HEK293 (cell line): ENCODE data around the gene FIBP.

ENCODE experiments used
- CTCF ChIA-PET: fragments of 350-600 bp; formaldehyde crosslinking; extraction: SDS; loops from one replicate; lab custom pipeline; 2021; ENCODE audit warnings: antibody characterized with exemption; lab: Yijun Ruan, JAX
- POLR2A ChIA-PET: fragments of 300-600 bp; formaldehyde crosslinking; extraction: SDS; loops from one replicate; lab custom pipeline; 2020; ENCODE audit warnings: antibody characterized with exemption, inconsistent platforms; lab: Yijun Ruan, JAX
- H3K27ac ChIP-seq: fragments of 200-500 bp; sonication (Bioruptor generic); 2 replicates; pipeline ENCODE4 v1.5.1; 2014; ENCODE audit warnings: low read depth, low read length, control low read depth, inconsistent platforms; ENCODE audit errors: extremely low read depth
- H3K36me3 ChIP-seq, 2 experiments: fragments of 200-500 bp in 1 of 2; sonication (Bioruptor generic) in 1 of 2; 1 replicate in 1 of 2; 2 replicates in 1 of 2; pipeline ENCODE4 v1.5.1; 2014 to 2017; ENCODE audit warnings: inconsistent platforms in 2 of 2, low read length in 2 of 2; ENCODE audit not compliant: control insufficient read depth in 2 of 2, insufficient read depth in 1 of 2
- H3K4me1 ChIP-seq: fragments of 200-500 bp; sonication (Bioruptor generic); 2 replicates; pipeline ENCODE4 v1.5.1; 2014; ENCODE audit warnings: mild to moderate bottlenecking, low read length, inconsistent platforms; ENCODE audit not compliant: control insufficient read depth, insufficient read depth
- H3K4me3 ChIP-seq: 2 replicates; pipeline ENCODE4 v1.5.1; 2011; ENCODE audit warnings: low read depth, mild to moderate bottlenecking, control low read depth, low read length, moderate library complexity
- H3K9me3 ChIP-seq: fragments of 200-500 bp; sonication (Bioruptor generic); 2 replicates; pipeline ENCODE4 v1.5.1; 2014; ENCODE audit warnings: low read depth, low read length, inconsistent platforms; ENCODE audit not compliant: control insufficient read depth, insufficient read depth
- FEZF1 ChIP-seq: fragments of 450-650 bp; formaldehyde crosslinking; IDR thresholded peaks from 2 replicates; pipeline ENCODE4 v1.5.1; 2016; ENCODE audit warnings: missing biosample characterization, missing genetic modification characterization
- GLIS1 ChIP-seq: fragments of 450-650 bp; formaldehyde crosslinking; IDR thresholded peaks from 2 replicates; pipeline ENCODE4 v1.5.1; 2016; ENCODE audit warnings: missing biosample characterization, missing genetic modification characterization
- HOXD13 ChIP-seq: sonication (generic); formaldehyde crosslinking; IDR thresholded peaks from 2 replicates; pipeline ENCODE4 v1.8.0; 2022; ENCODE audit warnings: missing genetic modification reagents, borderline replicate concordance
- KLF7 ChIP-seq: fragments of 450-650 bp; formaldehyde crosslinking; IDR thresholded peaks from 2 replicates; pipeline ENCODE4 v1.5.1; 2016; ENCODE audit warnings: missing biosample characterization, missing genetic modification characterization, borderline replicate concordance
- KLF8 ChIP-seq: fragments of 450-650 bp; formaldehyde crosslinking; IDR thresholded peaks from 2 replicates; pipeline ENCODE4 v1.5.1; 2016; ENCODE audit warnings: missing biosample characterization, missing genetic modification characterization
- MYNN ChIP-seq: fragments of 450-650 bp; formaldehyde crosslinking; IDR thresholded peaks from 2 replicates; pipeline ENCODE4 v1.5.1; 2016; ENCODE audit warnings: missing biosample characterization, missing genetic modification characterization, borderline replicate concordance
- OVOL3 ChIP-seq: fragments of 450-650 bp; formaldehyde crosslinking; IDR thresholded peaks from 2 replicates; pipeline ENCODE4 v1.5.1; 2016; ENCODE audit warnings: missing biosample characterization, missing genetic modification characterization
- SETDB1 ChIP-seq: IDR thresholded peaks from one replicate; pipeline ENCODE4 v1.6.1; 2017; ENCODE audit warnings: mild to moderate bottlenecking, low read length, moderate library complexity, mixed read lengths; ENCODE audit not compliant: insufficient read length
- SP2 ChIP-seq: fragments of 450-650 bp; formaldehyde crosslinking; IDR thresholded peaks from 2 replicates; pipeline ENCODE4 v1.5.1; 2016; ENCODE audit warnings: missing biosample characterization, missing genetic modification characterization
- SP3 ChIP-seq: fragments of 450-650 bp; formaldehyde crosslinking; IDR thresholded peaks from 2 replicates; pipeline ENCODE4 v1.5.1; 2016; ENCODE audit warnings: missing biosample characterization, missing genetic modification characterization
- TRIM28 ChIP-seq: IDR thresholded peaks from 2 replicates; pipeline ENCODE4 v1.6.1; 2011; ENCODE audit warnings: low read length, control low read depth, borderline replicate concordance
- YY1 ChIP-seq: fragments of 450-650 bp; formaldehyde crosslinking; IDR thresholded peaks from 2 replicates; pipeline ENCODE4 v1.5.1; 2018; ENCODE audit warnings: missing biosample characterization, missing genetic modification characterization
- ZBTB1 ChIP-seq: fragments of 450-650 bp; formaldehyde crosslinking; IDR thresholded peaks from 2 replicates; pipeline ENCODE4 v1.5.1; 2016; ENCODE audit warnings: missing biosample characterization, missing genetic modification characterization
- ZBTB8A ChIP-seq: fragments of 450-650 bp; formaldehyde crosslinking; IDR thresholded peaks from 2 replicates; pipeline ENCODE4 v1.5.1; 2016; ENCODE audit warnings: missing biosample characterization, missing genetic modification characterization
- ZFHX2 ChIP-seq: fragments of 450-650 bp; formaldehyde crosslinking; conservative IDR thresholded peaks from 2 replicates; pipeline ENCODE4 v1.5.1; 2016; ENCODE audit warnings: missing biosample characterization, missing genetic modification characterization
- ZNF16 ChIP-seq: fragments of 450-650 bp; formaldehyde crosslinking; IDR thresholded peaks from 2 replicates; pipeline ENCODE4 v1.5.1; 2016; ENCODE audit warnings: low read depth, missing biosample characterization, missing genetic modification characterization
- ZNF174 ChIP-seq: fragments of 450-650 bp; formaldehyde crosslinking; IDR thresholded peaks from 2 replicates; pipeline ENCODE4 v1.5.0; 2017; ENCODE audit warnings: missing biosample characterization, mild to moderate bottlenecking, missing genetic modification characterization
- ZNF2 ChIP-seq: fragments of 450-650 bp; formaldehyde crosslinking; IDR thresholded peaks from 2 replicates; pipeline ENCODE4 v1.5.1; 2016; ENCODE audit warnings: missing biosample characterization, missing genetic modification characterization
- ZNF214 ChIP-seq: fragments of 450-650 bp; formaldehyde crosslinking; IDR thresholded peaks from 2 replicates; pipeline ENCODE4 v1.5.1; 2017; ENCODE audit warnings: missing biosample characterization, mild to moderate bottlenecking, missing genetic modification characterization, borderline replicate concordance
- ZNF324 ChIP-seq: fragments of 450-650 bp; formaldehyde crosslinking; IDR thresholded peaks from 2 replicates; pipeline ENCODE4 v1.5.1; 2016; ENCODE audit warnings: missing biosample characterization, missing genetic modification characterization
- ZNF335 ChIP-seq: fragments of 450-650 bp; formaldehyde crosslinking; conservative IDR thresholded peaks from 2 replicates; pipeline ENCODE4 v1.5.1; 2016; ENCODE audit warnings: missing biosample characterization, missing genetic modification characterization
- ZNF624 ChIP-seq: fragments of 450-650 bp; formaldehyde crosslinking; IDR thresholded peaks from 2 replicates; pipeline ENCODE4 v1.5.1; 2017; ENCODE audit warnings: missing biosample characterization, missing genetic modification characterization
- ZNF677 ChIP-seq: fragments of 450-650 bp; IDR thresholded peaks from 2 replicates; pipeline ENCODE4 v1.5.0; 2018; ENCODE audit warnings: missing biosample characterization, mild to moderate bottlenecking, missing genetic modification characterization, moderate library complexity
- ZNF707 ChIP-seq: fragments of 450-650 bp; formaldehyde crosslinking; IDR thresholded peaks from 2 replicates; pipeline ENCODE4 v1.5.1; 2016; ENCODE audit warnings: missing biosample characterization, missing genetic modification characterization
- ZNF747 ChIP-seq: fragments of 450-650 bp; formaldehyde crosslinking; IDR thresholded peaks from 2 replicates; pipeline ENCODE4 v1.5.1; 2016; ENCODE audit warnings: missing biosample characterization, missing genetic modification characterization
- ZNF791 ChIP-seq: fragments of 450-650 bp; formaldehyde crosslinking; IDR thresholded peaks from 2 replicates; pipeline ENCODE4 v1.5.1; 2016; ENCODE audit warnings: missing biosample characterization, missing genetic modification characterization
- ZNF792 ChIP-seq: fragments of 450-650 bp; formaldehyde crosslinking; IDR thresholded peaks from 2 replicates; pipeline ENCODE4 v1.5.1; 2016; ENCODE audit warnings: missing biosample characterization, missing genetic modification characterization
- TF ChIP-seq, protein P1 (sequence below): fragments of 450-650 bp; formaldehyde crosslinking; IDR thresholded peaks from 2 replicates; pipeline ENCODE4 v1.5.1; 2016; ENCODE audit warnings: missing biosample characterization, missing genetic modification characterization
- TF ChIP-seq, protein P2 (sequence below): fragments of 450-650 bp; formaldehyde crosslinking; optimal IDR thresholded peaks from 2 replicates; pipeline ENCODE3; 2016; ENCODE audit warnings: missing biosample characterization, mild to moderate bottlenecking, missing genetic modification characterization
- TF ChIP-seq, protein P3 (sequence below): fragments of 450-650 bp; formaldehyde crosslinking; IDR thresholded peaks from 2 replicates; pipeline ENCODE4 v1.5.1; 2016; ENCODE audit warnings: missing biosample characterization, missing genetic modification characterization

Gene FIBP

DNA sequence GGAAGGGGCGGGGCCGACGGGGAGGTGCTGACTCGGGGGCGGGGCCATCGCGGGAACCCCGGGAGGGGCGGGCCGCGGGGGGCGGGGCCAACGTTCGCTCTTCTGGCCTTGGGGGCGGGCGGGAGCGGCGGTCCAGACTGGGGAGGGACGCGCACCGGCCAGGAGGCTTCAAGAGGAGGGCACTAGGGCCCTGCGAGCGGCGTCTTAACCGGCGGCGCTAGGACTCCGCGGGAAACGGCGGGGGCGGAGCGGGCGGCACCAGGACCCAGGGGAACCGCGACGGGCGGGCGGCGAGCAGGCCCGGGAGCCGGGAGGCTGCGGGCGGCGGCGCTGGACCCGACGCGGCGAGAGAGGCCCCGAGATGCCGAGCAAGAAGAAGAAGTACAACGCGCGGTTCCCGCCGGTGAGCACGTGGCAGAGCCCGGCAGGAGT is 30.9 kb upstream of the FIBP start, which contains the start of gene DRAP1 (continued):
- TF ChIP-seq, protein P1, sequence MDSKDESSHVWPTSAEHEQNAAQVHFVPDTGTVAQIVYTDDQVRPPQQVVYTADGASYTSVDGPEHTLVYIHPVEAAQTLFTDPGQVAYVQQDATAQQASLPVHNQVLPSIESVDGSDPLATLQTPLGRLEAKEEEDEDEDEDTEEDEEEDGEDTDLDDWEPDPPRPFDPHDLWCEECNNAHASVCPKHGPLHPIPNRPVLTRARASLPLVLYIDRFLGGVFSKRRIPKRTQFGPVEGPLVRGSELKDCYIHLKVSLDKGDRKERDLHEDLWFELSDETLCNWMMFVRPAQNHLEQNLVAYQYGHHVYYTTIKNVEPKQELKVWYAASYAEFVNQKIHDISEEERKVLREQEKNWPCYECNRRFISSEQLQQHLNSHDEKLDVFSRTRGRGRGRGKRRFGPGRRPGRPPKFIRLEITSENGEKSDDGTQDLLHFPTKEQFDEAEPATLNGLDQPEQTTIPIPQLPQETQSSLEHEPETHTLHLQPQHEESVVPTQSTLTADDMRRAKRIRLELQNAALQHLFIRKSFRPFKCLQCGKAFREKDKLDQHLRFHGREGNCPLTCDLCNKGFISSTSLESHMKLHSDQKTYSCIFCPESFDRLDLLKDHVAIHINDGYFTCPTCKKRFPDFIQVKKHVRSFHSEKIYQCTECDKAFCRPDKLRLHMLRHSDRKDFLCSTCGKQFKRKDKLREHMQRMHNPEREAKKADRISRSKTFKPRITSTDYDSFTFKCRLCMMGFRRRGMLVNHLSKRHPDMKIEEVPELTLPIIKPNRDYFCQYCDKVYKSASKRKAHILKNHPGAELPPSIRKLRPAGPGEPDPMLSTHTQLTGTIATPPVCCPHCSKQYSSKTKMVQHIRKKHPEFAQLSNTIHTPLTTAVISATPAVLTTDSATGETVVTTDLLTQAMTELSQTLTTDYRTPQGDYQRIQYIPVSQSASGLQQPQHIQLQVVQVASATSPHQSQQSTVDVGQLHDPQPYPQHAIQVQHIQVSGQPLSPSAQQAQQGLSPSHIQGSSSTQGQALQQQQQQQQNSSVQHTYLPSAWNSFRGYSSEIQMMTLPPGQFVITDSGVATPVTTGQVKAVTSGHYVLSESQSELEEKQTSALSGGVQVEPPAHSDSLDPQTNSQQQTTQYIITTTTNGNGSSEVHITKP (tag by site-specific recombination), result peak; percentile 75
- no peak for TF ChIP-seq ZNF16
- peak; percentile 85 for TF ChIP-seq ZNF677 (tag by site-specific recombination)
- TF ChIP-seq ZNF792 (tag by site-specific recombination), result no peak
- TF ChIP-seq SETDB1, result no peak
- no peak for TF ChIP-seq ZNF624
- no peak for TF ChIP-seq TRIM28
- no peak for TF ChIP-seq ZNF2 (tag by site-specific recombination)
- TF ChIP-seq ZNF747, result no peak
- peak; percentile 92 for TF ChIP-seq ZNF174 (tag by site-specific recombination)
- TF ChIP-seq SP3 (tag by site-specific recombination), result peak; percentile 65
- no peak for TF ChIP-seq OVOL3 (tag by site-specific recombination)
- peak; percentile 89 for TF ChIP-seq ZNF324 (tag by site-specific recombination)
- TF ChIP-seq ZNF214 (tag by site-specific recombination), result no peak
- TF ChIP-seq ZNF707, result no peak
- TF ChIP-seq FEZF1 (tag by site-specific recombination), result no peak
- no peak for TF ChIP-seq ZNF791 (tag by site-specific recombination)
- no peak for TF ChIP-seq MYNN (tag by site-specific recombination)

DNA sequence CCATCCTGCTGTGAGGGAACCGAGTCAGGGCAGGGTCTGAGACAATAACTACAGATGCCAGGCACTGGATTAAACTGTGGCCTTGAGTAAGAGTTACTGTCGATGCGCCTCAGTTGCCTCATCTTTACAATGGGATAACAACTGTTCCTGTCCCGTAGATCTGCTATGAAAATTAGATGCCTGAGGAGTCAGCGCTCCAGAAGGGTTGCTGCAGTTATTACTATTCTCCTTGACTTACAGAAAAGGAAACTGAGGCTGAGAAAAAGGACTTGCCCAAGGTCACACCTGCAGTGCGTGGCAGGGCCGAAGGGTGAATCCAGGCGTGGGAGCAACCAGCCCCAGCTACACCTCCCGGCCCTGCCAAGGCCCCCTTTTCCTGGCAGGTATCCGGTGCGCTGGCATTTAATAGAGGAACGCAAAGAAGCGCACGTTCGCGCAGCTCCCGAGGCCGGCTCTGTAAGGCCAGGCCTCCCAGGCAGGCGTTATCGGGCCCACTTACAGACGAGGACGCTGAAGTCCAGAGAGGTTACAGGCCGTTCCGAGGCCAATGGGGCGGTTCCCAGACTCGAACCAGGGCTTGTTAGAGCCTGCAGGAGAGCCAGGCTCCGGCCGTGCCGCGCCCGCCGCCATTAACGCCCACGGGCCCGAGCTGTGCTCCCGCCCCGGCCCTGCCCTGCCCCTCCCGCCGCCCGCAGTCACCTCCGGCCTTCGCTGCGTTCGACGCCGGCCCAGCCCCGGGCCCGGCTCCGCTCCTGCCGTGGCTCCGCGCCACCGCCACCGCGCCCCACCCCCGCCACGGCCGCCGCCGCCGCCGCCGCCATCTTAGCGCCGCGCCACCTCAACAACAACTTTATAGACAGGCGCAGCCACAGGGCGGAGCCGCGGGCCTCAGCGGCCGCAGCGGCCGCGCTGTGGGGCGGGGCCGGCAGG is 30.2 kb upstream of the FIBP start, which contains the start of gene C11orf68:
Gene C11orf68 (minus strand): TSS at position 852 of the 930 bp plus-strand sequence. CDS start 31 bp downstream, at position 821.
- Histone ChIP-seq H3K4me1 (no peaks in the 10 kb centered on the region; the same call in 1 of the 2 replicates), H3K27ac (peak within 1 kb of the TSS; percentile 63; the same call in 1 of the 2 replicates), H3K36me3 (peaks cover 0 to 14% of the 10 kb centered on the region in 2 experiments; a peak in 2 of 3 replicates), H3K9me3 (no peaks in the 10 kb centered on the region), H3K4me3 (peak within 1 kb of the TSS; percentile 74)
- ChIA-PET POLR2A (interaction anchor here (1.3 to 2.3 kb wide), 4 partner anchors 28 to 303 kb away, joined by 3 to 12 read pairs (median 6); partner anchors contain the start of genes CCDC85B, FIBP and PCNX3), CTCF (interaction anchor here (0.6 to 1.2 kb wide), 8 partner anchors 28 to 325 kb away, joined by 3 to 6 read pairs (median 3); partner anchors contain the start of genes CCDC85B and MUS81)
- peak; percentile 41 for TF ChIP-seq SP2 (tag by site-specific recombination)
- TF ChIP-seq KLF7 (tag by site-specific recombination), result no peak
- TF ChIP-seq YY1, result peak; percentile 52
- TF ChIP-seq GLIS1 (tag by site-specific recombination), result 0 out of 2 replicates have a peak, but pooled peaks have one; percentile 14
- peak; percentile 77 for TF ChIP-seq ZNF335
- TF ChIP-seq ZBTB1, result no peak
- no peak for TF ChIP-seq HOXD13 (CRISPR knock-in tag)
- 0 out of 2 replicates have a peak, but pooled peaks have one; percentile 25 for TF ChIP-seq ZFHX2 (tag by site-specific recombination)
- TF ChIP-seq ZBTB8A (tag by site-specific recombination), result peak; percentile 38
- peak; percentile 58; the same call in 1 of the 2 replicates for TF ChIP-seq KLF8
- TF ChIP-seq, protein P2, sequence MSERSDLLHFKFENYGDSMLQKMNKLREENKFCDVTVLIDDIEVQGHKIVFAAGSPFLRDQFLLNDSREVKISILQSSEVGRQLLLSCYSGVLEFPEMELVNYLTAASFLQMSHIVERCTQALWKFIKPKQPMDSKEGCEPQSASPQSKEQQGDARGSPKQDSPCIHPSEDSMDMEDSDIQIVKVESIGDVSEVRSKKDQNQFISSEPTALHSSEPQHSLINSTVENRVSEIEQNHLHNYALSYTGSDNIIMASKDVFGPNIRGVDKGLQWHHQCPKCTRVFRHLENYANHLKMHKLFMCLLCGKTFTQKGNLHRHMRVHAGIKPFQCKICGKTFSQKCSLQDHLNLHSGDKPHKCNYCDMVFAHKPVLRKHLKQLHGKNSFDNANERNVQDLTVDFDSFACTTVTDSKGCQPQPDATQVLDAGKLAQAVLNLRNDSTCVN, result peak; percentile 38
- TF ChIP-seq, protein P3, sequence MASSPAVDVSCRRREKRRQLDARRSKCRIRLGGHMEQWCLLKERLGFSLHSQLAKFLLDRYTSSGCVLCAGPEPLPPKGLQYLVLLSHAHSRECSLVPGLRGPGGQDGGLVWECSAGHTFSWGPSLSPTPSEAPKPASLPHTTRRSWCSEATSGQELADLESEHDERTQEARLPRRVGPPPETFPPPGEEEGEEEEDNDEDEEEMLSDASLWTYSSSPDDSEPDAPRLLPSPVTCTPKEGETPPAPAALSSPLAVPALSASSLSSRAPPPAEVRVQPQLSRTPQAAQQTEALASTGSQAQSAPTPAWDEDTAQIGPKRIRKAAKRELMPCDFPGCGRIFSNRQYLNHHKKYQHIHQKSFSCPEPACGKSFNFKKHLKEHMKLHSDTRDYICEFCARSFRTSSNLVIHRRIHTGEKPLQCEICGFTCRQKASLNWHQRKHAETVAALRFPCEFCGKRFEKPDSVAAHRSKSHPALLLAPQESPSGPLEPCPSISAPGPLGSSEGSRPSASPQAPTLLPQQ (tag by site-specific recombination), result peak; percentile 39; the same call in 1 of the 2 replicates
